HepG2 (cell line): ENCODE data around the gene RNU6-8. TPM values are rescaled to one million over a fixed set of nuclear protein-coding genes. Genes with fewer than 3 reads are reported as not detected.

ENCODE experiments used
- AFF4 ChIP-seq: sonication (generic); formaldehyde crosslinking; IDR thresholded peaks from 2 replicates; pipeline ENCODE4 v1.4.0; 2020; ENCODE audit warnings: missing genetic modification reagents
- ARID5B ChIP-seq: IDR thresholded peaks from 2 replicates; pipeline ENCODE4 v1.4.0; 2020; ENCODE audit warnings: mild to moderate bottlenecking, missing genetic modification reagents
- ATF7 ChIP-seq, 2 experiments: fragments of 450-650 bp in 1 of 2; sonication (generic) in 1 of 2; formaldehyde crosslinking in 1 of 2; IDR thresholded peaks; 2 replicates each; pipeline versions ENCODE4 v1.4.0 to v1.6.1; 2016 to 2020; ENCODE audit warnings: antibody characterized with exemption in 1 of 2, mild to moderate bottlenecking in 1 of 2, missing genetic modification reagents in 1 of 2
- CBX5 ChIP-seq: sonication (generic); formaldehyde crosslinking; IDR thresholded peaks from 2 replicates; pipeline ENCODE4 v1.4.0; 2020; ENCODE audit warnings: missing genetic modification reagents, borderline replicate concordance
- DMAP1 ChIP-seq: IDR thresholded peaks from 2 replicates; pipeline ENCODE4 v1.6.1; 2016
- DR1 ChIP-seq: sonication (generic); formaldehyde crosslinking; IDR thresholded peaks from 2 replicates; pipeline ENCODE4 v1.8.0; 2021; ENCODE audit warnings: mild to moderate bottlenecking, missing genetic modification reagents, inconsistent platforms
- FOXP4 ChIP-seq: sonication (generic); formaldehyde crosslinking; IDR thresholded peaks from 2 replicates; pipeline ENCODE4 v1.4.0; 2020; ENCODE audit warnings: missing genetic modification reagents
- HNRNPL ChIP-seq: fragments of 200-400 bp; formaldehyde crosslinking; IDR thresholded peaks from 2 replicates; pipeline ENCODE4 v1.6.1; 2017; ENCODE audit warnings: mild to moderate bottlenecking, low read depth, low read length
- IRF2 ChIP-seq: IDR thresholded peaks from 2 replicates; pipeline ENCODE4 v1.6.1; 2018; ENCODE audit warnings: missing genetic modification reagents, missing compliant biosample characterization
- MXI1 ChIP-seq: IDR thresholded peaks from 3 replicates; pipeline ENCODE4 v1.6.1; 2012; ENCODE audit warnings: low read depth, low read length, inconsistent platforms, borderline replicate concordance
- PAF1 ChIP-seq: IDR thresholded peaks from 2 replicates; pipeline ENCODE4 v1.6.1; 2016; ENCODE audit warnings: missing genetic modification reagents, missing compliant biosample characterization
- PHF5A ChIP-seq: IDR thresholded peaks from one replicate; pipeline ENCODE4 v1.6.1; 2018; ENCODE audit warnings: low read depth, missing genetic modification reagents; ENCODE audit not compliant: unreplicated experiment
- UBTF ChIP-seq: sonication (generic); formaldehyde crosslinking; IDR thresholded peaks from 2 replicates; pipeline ENCODE4 v1.4.0; 2020; ENCODE audit warnings: mild to moderate bottlenecking, missing genetic modification reagents
- ZFAT ChIP-seq: sonication (generic); formaldehyde crosslinking; conservative IDR thresholded peaks from 2 replicates; pipeline ENCODE4 v1.8.1; 2023; ENCODE audit warnings: missing genetic modification reagents, inconsistent platforms
- ZNF253 ChIP-seq: sonication (generic); formaldehyde crosslinking; IDR thresholded peaks from 2 replicates; pipeline ENCODE4 v1.8.0; 2022; ENCODE audit warnings: mild to moderate bottlenecking, missing genetic modification reagents, borderline replicate concordance
- ZNF598 ChIP-seq: sonication (generic); formaldehyde crosslinking; IDR thresholded peaks from 2 replicates; pipeline ENCODE4 v1.5.1; 2020; ENCODE audit warnings: mild to moderate bottlenecking, missing genetic modification reagents, borderline replicate concordance
- polyA plus RNA-seq, 8 experiments: library from polyadenylated mRNA; depleted of rRNA in 3 of 8; stranded (reverse) in 7 of 8; unstranded in 1 of 8; fragments of >200 nt; fragmentation: Illumina TruSeq in 4 of 8; extraction: Trizol in 4 of 8; gene quantifications; 2 replicates each; pipeline versions ENCODE4 v1.2.1 to v1.2.3, GENCODE V29; 2011 to 2016; ENCODE audit warnings: low read depth in 4 of 8, missing spikeins in 1 of 8, mixed read lengths in 1 of 8; ENCODE audit not compliant: insufficient read depth in 1 of 8
- total RNA-seq, 5 experiments: library from RNA; depleted of rRNA; stranded (reverse); fragments of >200 nt; fragmentation: Illumina TruSeq; extraction: Trizol; gene quantifications; 2 replicates each; pipeline ENCODE4 v1.2.3, GENCODE V29; 2016; ENCODE audit warnings: low read depth in 1 of 5

The RNU6-8 gene
- total and polyA plus RNA-seq, 2 of the 13 experiments (the other 11 are each of a cell fraction or from before 2014, with no cell fraction given), result under 0.01 TPM; not detected in 1

- TF ChIP-seq ZNF253 (CRISPR knock-in tag) (no peak), ZFAT (CRISPR knock-in tag) (peak; percentile 56), ARID5B (CRISPR knock-in tag) (peak; percentile 85), UBTF (peak; percentile 83), ATF7 (IDR thresholded peaks at IDR 0.05) (no peak), ATF7 (CRISPR knock-in tag; IDR thresholded peaks at IDR 0.05) (peak; percentile 75; the same call in 1 of the 2 replicates), IRF2 (CRISPR knock-in tag) (peak; percentile 74), PAF1 (no peak), MXI1 (peak; percentile 95; the same call in 1 of the 3 replicates), DR1 (CRISPR knock-in tag) (no peak), CBX5 (CRISPR knock-in tag) (peak; percentile 64; the same call in 1 of the 2 replicates), FOXP4 (CRISPR knock-in tag) (peak; percentile 86), DMAP1 (CRISPR knock-in tag) (peak; percentile 87), PHF5A (peak; percentile 93), ZNF598 (CRISPR knock-in tag) (peak; percentile 98), AFF4 (peak; percentile 94), HNRNPL (no peak)
These were observed at the start of gene RNU6-8 (continued) for GRCh38 chr14:32202998-32203882.
